HG03558 (cell line): ENCODE measurements around the gene PAN3.
A peak's percentile ranks its signal among the peaks of the same experiment; 100 is the strongest.

Experiments
- ATAC-seq: cut with Tn5 transposase; IDR thresholded peaks from one replicate; pipeline ENCODE4 v1.9.1; 2021; ENCODE audit warnings: moderate number of reproducible peaks; ENCODE audit not compliant: unreplicated experiment; ENCODE audit errors: extremely low read depth

Gene PAN3

GRCh38 chr13:28199089-28199488 lies 60.7 kb downstream of the PAN3 start:
- ATAC-seq, result no peak

DNA sequence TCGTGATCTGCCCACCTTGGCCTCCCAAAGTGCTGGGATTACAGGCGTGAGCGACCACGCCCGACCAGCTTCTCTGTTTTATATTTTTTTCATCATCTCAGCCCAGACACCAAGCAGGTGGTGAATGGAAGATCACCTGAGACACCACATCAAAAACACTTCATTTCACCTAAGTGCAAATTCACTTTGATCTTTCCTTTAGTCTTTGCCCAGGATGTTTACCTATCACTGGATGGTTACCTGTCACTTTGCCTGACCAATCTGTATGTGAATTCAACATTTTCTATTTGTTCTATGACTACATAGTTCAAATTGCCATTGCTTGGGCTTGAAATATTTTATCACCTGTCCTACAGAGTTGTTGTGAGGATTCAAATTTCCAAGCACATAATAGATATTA lies 65.7 kb downstream of the PAN3 start:
- no peak for ATAC-seq

GRCh38 chr13:28204690-28205443 lies 66.5 kb downstream of the PAN3 start:
- no peak for ATAC-seq

GRCh38 chr13:28218679-28219078 lies 80.3 kb downstream of the PAN3 start:
- no peak for ATAC-seq

GRCh38 chr13:28219408-28220099 lies 81.2 kb downstream of the PAN3 start:
- ATAC-seq, result no peak

DNA sequence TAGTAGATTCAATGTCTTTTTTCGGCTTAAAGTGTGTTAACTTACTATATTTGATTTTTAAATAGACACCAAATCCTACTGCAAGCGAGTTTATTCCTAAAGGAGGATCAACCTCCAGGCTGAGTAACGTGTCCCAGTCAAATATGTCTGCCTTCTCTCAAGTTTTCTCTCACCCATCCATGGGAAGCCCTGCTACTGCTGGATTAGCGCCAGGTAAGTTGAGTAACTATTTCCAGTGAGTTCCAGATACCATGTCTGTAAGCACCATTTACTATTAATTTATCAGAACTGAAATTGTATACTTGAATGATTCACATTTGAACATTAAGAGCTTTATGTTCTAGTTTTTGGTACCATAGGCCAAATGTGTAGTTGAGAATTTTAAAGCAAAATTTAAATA lies 81.8 kb downstream of the PAN3 start:
- ATAC-seq, result no peak

DNA sequence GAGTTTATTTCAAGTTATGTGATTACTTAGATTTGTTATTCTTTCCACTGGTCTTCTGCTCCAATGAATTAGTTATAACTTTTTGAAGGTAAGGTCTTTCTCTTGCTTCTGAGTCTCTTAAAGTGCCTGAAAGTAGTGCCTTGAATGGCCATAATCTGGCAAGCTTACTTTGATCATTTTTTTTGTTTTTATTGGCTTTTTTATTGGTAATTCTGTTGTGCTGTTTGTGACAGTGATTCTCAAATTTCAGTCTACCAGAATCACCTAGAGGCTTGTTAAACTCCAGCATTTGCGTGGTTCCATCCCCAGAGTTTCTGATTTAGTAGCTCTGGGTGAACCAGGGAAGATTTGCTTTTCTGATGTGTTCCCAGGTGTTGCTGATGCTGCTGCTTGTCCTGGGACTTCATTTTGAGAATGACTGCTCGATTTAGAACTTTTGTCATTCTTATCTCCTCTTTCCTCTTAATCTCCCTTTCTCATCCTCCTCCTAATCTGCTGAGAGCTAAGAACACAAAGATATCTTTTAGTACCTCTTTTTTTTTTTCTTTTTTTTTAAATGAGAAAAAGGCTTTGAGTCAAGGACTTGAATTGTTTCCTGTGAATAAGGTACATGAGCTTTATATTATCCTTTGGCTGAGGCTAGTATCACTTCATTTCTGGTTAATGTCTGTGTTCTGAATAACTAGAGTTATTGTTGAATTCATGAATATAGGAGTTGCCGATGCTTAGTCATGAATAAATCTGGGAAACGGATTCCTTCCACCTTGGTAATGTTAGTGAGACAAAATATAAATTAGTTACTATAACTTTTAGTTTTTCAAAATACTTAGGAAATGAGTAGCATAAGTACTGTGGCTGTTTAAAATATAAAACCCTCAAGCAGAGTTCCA lies 91.4 kb downstream of the PAN3 start:
- no peak for ATAC-seq

- ATAC-seq, result no peak
Observed at GRCh38 chr13:28231642-28232041, 93.3 kb downstream of the PAN3 start.

- no peak for ATAC-seq
Observed at GRCh38 chr13:28237944-28238343, 99.6 kb downstream of the PAN3 start.

DNA sequence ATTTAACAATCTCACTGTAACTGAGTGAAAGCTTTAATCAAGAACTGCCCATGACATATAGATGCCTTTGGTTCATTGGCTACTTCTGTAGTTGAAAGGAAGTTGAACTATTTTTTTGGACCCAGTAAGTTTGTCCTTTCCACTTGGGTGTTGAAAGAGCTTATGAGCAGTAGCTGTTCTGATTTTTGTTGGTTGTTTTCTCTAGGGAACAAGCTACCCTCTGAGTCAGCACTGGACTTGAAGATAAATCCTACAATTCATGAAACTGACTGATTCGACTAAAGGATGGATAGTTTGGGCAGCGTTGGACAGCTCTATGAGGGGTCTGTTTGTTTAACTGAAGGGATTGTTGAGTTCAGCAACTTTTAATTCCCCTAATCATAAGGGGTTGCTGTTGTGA lies 101.0 kb downstream of the PAN3 start:
- no peak for ATAC-seq

DNA sequence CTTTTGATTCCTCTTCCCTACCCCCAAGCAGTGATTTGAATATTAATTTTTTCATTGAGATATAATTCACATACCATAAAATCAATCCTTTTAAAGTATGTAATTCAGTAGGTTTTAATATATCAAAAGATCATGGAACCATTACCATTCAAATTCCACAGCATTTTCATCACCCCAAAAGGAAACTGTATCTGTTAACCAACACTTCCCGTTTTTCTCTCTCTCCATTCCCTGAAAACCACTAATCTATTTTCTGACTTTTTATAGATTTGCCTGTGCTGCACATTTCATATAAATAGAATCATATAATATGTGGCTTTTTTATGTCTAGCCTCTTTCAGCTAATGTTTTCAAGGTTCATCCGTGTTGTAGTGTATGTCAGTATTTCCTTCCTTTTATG lies 107.1 kb downstream of the PAN3 start:
- no peak for ATAC-seq

- no peak for ATAC-seq
Observed at GRCh38 chr13:28246891-28247290, 108.5 kb downstream of the PAN3 start.

DNA sequence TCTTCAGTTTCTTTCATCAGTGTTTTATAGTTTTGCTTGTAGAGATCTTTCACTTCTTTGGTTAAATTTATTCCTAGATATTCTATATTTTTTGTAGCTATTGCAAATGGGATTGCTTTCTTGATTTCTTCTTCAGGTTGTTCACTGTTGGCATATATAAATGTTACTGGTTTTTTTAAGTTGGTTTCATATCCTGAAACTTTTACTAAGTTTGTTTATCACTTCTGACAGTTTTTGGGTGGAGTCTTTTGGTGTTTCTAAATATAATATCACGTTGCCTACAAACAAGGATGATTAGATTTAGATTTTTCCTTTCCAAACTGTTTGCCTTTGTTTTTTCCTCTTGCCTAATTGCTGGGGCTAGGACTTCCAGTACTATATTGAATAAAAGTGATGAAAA lies 109.7 kb downstream of the PAN3 start:
- no peak for ATAC-seq

GRCh38 chr13:28250542-28250941 lies 112.2 kb downstream of the PAN3 start:
- ATAC-seq, result no peak

- no peak for ATAC-seq
Observed at GRCh38 chr13:28251466-28251865, 113.1 kb downstream of the PAN3 start.

DNA sequence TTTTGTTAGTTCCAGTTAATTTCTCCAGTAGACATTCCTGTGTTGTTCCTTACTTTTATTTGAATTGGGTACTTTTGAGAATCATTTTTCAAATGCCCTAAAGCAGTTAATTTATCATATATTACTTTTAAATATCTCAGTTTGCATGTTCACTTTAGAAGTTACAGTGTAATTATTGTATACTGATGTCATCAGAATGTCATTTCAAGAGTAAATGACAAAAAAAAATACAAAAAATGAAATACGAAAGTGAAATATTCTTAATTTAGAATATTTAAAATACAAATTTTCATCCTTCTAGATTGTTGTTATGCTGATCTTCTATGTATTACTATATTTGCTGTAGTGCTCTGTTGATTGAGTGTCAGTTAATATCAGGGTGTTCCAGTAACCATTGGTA lies 114.2 kb downstream of the PAN3 start:
- ATAC-seq, result no peak

DNA sequence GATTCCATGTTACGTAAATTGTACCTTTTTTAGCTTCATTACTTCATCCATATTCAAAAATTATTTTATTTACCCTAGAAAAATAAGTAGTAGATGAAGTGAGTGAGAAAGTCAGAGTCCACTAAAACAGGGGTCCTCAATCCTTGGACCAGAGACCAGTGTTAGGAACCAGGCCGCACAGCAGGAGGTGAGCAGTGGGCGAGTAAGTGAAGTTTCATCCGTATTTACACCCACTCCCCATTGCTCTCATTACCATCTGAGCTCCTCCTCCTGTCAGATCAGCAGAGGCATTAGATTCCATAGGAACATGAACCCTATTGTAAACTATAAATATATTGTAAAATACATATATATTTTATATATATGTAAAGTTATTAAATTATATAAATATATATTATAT lies 119.0 kb downstream of the PAN3 start:
- no peak for ATAC-seq

DNA sequence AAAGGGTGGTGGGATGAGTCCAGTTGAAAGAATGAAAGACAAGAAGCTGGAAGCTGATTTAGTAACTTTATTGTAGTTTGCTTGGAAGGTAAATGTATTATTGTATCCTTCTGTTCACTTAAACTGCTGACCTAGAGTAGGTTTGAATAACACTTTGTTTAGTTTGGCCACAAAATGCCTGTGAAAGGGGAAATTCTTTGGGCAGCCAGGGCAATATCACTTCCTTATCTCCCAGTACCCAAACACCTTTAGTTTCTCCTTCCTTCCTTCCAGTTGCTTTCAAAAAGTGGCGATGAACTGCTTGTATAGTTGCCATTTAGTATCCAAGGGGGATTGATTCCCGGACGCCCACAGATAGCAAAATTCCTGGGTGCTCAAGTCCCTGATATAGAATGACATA lies 120.1 kb downstream of the PAN3 start:
- no peak for ATAC-seq

DNA sequence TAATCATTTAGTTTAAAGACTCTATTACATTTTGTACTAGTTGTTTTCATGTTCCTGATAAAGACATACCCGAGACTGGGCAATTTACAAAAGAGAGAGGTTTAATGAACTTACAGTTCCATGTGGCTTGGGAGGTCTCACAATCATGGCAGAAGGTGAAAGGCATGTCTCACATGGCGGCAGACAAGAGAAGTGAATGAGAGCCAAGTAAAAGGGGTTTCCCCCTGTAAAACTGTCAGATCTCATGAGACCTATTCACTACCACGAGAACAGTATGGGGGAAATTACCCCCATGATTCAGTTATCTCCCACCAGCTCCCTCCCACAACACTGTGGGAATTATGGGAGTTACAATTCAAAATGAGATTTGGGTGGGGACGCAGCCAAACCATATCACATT lies 129.2 kb downstream of the PAN3 start:
- ATAC-seq, result no peak

- ATAC-seq, result peak; percentile 96
Observed at GRCh38 chr13:28268800-28269223, 130.5 kb downstream of the PAN3 start.
